Right renal cortex interstitium (tissue), 3 donors: ENCODE results near the gene RAMP3. TPM values are rescaled to one million over a fixed set of nuclear protein-coding genes. Genes with fewer than 3 reads are reported as not detected.
"Not testable (repeated sequence)": the region's sequence is repeated elsewhere in the genome, so short reads cannot be mapped to it uniquely, and the experiment has no call there.

Experiments
- DNase-seq, 3 donors: peaks; one replicate each; pipeline ENCODE4 v3.0.0-alpha.2; 2013; ENCODE audit warnings: low read depth in 3 of 3, low spot score in 2 of 3
- polyA plus RNA-seq, 3 donors: library from polyadenylated mRNA; unstranded; fragments of 120-200 nt; gene quantifications; one replicate each; pipeline ENCODE4 v1.2.1, GENCODE V29; 2013; ENCODE audit not compliant: insufficient read length in 3 of 3

Gene RAMP3
- polyA plus RNA-seq, 3 donors = 10.0 to 13.9 (median 10.4) TPM

DNA sequence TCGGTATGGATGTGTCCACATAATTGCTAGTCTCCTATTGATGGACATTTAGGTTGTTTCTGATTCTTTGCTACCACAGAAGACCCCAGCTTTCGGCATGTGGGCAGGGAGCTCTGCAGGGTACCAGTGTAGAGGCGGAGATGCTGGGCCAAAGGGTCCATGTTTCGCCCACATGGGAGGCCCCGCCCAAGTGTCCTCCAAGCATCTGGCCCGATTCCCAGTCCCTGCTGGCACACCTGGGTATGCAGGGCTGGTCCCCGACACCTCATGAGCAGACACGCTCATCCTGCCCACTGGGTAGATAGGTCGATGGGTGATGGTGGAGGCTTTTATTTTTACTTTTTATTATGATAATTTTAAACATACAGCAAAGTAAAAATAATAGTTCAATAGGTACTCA is 26.7 kb upstream of the RAMP3 start:
- DNase-seq = no peak

- DNase-seq = no peak
These were observed 25.7 kb upstream of the RAMP3 start for GRCh38 chr7:45131891-45132290.

DNA sequence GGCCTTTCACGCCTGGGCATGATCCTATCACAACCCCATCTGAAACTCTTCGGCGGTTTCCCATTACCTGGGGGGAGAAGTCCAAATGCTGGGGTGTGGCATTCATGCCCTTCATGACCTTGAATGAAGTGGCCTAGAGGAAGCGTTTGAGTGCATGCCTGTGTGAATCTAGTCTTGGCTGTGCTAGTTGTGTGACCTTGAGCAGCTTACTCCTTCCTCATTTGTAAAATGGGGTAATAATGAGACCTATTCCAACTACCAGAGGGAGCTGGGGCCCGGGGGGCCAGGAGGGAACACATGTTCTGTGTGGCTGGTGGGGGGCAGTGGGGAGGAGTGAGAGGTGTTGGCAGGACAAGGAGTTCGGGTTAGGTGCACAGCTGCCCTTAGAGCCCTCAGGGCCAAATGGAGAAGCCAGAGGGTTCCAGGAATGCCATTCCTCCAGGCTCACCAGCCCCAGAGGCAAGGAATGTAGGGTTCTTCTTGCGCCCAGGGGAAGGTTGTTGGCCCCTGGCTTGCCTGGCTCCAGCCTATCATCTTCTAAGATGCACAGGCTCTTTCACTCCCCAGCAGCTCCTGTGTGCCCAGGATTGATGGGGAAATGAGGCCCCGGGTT is 24.8 kb upstream of the RAMP3 start:
- DNase-seq = no peak

DNA sequence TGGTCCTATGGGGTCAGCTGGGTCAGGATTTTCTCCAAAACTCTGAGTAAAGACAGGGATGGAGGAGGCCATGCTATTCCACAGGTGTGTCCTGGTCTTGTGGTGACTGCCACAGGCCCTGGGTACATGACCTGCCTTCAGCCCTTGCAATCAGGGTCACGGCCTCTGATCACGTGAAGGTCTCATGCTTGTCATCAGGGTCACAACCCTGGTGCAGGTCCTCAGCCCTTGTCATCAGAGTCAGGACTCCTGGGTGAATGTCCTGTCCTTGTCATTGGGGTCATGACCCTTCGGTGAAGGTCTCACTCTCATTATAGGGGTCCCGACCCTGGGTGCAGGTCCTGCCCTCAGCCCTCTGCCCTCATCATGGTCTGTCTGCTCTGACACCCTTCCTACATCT is 24.2 kb upstream of the RAMP3 start:
- no peak for DNase-seq

GRCh38 chr7:45133877-45134276 is 23.7 kb upstream of the RAMP3 start:
- no peak for DNase-seq

DNA sequence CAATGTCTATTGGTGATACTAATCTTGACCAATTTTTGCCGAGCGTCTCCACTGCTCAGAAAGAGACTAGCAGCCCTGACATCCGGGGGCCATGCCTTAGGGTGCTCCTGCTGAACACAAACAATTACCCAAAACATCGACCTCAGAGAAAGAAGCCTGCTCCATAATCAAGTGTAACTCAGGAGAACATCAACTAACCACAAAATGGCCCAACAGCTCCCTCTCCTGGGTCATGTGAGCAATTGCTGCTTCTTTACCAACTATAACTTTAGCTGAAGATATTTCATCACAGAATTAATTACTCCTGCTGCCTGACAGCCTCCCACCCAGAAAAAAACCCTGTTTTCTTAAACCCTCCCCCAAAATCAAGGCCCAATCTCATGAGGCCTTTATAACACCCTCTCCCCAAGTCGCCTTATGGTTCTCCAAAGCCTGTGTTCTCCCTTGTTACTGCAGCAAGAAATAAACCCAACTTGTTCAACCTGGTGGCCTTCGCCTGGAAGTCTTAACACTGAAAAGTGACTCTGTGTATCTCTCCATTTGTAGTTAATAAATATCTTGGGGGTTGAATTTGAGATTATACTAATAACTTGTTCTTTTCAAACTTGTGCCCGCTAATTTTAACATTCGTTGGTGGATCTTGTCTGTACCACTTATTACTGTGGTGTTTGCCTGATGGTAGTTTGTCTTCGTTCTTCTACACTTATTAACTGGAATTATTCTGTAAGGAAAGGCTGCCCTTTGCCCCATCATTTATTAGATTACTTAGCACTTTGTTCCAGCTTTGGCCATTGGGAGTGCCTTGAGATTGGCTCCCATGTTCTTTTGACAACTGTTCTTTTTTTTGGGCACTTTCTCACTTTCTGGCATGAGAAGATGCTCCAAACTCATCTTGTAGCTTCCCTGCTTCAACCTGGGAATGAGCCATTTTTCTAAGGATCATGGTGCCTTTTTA is 21.2 kb upstream of the RAMP3 start:
- DNase-seq = peak; percentile 54 to 67 (median 55)

DNA sequence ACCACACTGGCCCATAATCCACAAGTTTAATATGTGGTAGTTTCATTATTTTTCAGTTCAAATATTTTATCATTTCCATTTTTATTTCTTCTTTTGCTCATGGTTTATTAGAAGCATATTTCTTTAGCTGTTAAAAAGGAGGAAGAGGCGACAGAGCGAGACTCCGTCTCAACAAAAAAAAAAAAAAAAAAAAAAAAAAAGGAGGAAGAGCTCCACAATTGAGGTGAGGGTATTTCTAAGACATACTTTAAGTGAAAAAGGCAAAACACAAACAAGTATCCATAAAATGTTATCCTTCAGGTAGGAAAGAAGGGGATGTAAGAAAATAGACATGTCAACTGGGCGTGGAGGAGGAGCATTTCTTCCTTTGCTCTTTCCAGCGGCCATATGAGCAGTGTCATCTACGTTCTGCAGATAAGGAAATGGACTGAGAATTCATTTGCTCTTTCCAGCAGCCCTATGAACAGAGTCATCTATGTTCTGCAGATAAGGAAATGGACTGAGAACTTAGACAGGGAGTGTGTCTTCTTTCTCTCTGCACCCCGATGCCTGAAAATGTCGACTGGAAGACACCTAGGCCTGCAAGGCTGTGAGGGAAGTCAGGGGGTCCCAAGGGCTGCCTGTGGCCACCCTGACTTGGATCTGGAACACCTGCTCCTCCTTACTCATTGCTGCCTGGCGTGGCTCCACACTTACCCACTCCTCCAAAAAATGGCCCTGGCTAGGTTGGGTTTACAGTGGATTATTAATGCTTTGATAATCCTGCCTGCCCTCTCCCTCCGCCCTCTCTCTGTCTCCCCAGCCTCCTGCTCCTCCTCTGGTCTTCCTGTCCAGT is 18.9 kb upstream of the RAMP3 start:
- DNase-seq = no peak

GRCh38 chr7:45140827-45141226 is 16.8 kb upstream of the RAMP3 start:
- no peak for DNase-seq

DNA sequence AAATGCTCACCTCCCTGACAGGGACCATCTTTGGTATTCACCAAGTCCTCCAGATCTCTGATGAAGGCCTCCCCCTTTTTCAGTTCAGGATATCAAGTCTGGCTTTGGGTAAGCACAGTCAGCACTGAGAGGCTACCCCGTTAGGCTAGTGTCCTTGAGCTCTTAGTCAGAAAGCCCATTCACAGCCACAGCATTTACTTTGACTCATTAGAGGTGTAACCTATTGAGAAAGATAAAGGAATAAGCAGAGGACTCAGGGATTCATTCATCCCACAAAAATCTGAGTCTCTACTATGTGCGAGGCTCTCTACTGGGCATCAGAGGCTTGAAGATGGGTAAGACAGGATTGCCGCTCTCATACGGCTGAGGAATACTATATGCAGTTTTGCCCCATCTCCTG is 14.0 kb upstream of the RAMP3 start:
- DNase-seq = no peak

DNA sequence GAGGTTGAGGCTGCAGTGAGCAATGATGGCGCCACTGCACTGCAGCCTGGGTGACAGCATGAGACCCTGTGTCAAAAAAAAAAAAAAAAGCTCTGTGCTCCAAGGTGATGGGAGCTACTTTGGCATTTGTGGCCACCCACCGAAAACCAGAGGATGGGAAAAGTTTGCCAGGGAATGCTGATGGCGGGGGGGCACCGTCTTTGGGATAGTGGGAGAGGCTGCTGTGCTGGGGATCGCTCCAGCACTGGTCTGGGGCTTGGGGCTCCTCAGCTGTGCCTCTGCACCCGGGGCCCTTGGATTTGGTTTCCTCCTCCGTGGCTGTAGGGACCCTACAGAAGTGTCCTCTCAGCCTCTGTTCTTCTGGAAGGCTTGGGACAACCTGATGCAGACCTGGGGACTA is 11.7 kb upstream of the RAMP3 start:
- no peak for DNase-seq

- no peak for DNase-seq
These were observed 10.8 kb upstream of the RAMP3 start for GRCh38 chr7:45146531-45147379.

GRCh38 chr7:45147858-45148652 is 9.5 kb upstream of the RAMP3 start:
- no peak for DNase-seq

DNA sequence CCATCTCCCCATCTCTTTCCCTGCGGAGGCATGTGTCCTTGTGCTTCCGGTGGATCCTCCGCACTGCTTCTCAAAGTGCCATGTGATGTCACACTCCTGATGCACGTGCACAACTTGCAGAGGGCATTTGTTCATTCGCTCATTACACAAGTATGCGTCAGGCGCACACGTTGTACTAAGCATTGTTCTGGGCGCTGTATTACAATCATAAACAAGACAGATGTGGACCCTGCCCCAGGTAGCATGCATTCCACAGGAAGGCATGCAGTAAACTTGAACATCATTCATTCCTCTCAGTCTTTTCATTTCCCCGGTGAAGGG is 9.0 kb upstream of the RAMP3 start:
- DNase-seq = no peak

GRCh38 chr7:45149606-45150005 is 8.0 kb upstream of the RAMP3 start:
- no peak for DNase-seq

DNA sequence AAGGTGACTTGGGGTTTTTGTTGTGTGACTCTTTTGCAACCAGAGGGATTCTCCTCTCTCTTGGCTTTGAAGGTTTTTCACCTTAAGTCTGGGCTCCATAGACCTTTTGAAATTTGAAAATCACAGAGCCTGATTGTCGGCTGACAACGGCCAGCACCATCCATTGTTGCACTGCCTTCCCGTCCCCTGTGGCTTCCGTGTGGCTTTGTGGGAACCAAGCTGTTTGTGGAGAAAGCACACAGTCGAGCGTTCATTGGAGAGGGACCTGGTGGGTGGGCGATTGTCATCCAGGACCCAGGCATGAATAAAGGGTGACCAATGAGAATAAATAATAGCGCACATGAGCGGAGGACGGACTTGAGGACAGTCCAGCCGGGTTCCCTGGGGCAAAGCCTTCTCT is 7.4 kb upstream of the RAMP3 start:
- no peak for DNase-seq

DNA sequence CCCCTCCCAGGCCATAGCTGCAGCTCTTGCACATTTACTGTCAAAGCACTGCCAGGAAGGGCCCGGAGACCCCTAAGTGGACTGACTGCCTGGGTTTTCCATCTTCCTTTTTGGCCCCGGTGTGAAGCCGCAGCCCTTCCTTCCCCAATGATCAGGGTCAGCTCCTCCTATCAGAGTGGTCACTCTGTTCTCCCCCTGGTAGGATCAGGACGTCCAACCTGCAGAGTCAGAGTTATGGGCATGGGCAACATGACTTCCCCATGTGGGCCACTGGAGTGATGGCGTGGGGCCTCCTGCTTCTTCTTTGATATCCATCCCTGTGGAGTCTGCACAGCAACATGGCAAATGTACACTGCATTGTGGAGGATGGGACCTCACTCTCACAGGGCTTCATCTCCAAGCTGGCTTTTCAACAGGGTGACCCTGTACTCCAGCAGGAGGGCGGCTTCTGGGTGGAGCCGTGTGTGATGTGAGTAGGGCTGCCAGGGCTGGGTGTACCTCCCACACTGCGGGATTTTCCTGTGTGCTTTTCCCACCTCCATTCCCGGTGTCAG is 6.4 kb upstream of the RAMP3 start:
- DNase-seq = no peak

DNA sequence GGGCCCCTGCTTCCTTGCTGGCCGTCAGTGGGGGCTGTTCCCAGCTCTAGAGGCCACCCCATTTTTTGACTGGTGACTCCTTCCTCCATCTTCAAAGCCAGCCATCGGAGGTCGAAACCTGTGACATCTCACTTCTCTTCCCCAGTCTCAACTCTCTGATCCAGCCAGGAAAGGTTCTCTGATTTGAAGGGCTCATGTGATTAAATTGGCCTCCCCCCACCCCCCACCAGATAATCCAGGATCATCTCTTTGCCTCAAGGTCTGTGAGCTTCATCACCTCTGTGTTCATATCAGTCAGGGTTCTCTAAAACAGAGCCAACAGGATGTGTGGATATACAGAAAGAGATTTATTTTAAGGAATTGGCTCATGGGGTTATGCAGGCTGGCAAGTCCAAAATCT is 5.6 kb upstream of the RAMP3 start:
- no peak for DNase-seq

- DNase-seq = no peak
These were observed 4.4 kb upstream of the RAMP3 start for GRCh38 chr7:45153233-45153632.

GRCh38 chr7:45153861-45154260 is 3.7 kb upstream of the RAMP3 start:
- not testable (repeated sequence) for DNase-seq
